ENCODE measurements around the gene UBR7.
A peak's percentile ranks its signal among the peaks of the same experiment; 100 is the strongest.
"Not testable (repeated sequence)": the region's sequence is repeated elsewhere in the genome, so short reads cannot be mapped to it uniquely, and the experiment has no call there.

The UBR7 gene

GRCh38 chr14:93199031-93199430 is 8.0 kb upstream of the UBR7 start:
- no peak for DNase-seq

DNA sequence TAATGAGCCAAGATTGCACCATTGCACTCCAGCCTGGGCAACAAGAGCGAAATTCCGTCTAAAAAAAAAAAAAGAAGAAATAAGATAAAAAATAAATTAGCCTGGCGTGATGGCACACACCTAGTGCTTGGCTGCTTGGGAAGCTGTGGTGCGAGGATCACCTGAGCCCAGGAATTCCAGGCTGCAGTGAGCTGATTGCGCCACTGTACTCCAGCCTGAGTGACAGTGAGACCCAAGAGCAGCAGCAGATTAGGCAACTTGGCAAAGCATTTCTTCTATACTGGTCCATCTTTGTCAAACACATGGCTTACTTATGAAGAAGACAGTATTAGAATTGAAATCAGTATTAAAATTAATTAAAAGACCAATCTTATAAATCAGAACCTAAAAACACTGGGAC is 6.5 kb upstream of the UBR7 start:
- DNase-seq, result no peak

GRCh38 chr14:93201155-93201704 is 5.8 kb upstream of the UBR7 start:
- no peak for DNase-seq

DNA sequence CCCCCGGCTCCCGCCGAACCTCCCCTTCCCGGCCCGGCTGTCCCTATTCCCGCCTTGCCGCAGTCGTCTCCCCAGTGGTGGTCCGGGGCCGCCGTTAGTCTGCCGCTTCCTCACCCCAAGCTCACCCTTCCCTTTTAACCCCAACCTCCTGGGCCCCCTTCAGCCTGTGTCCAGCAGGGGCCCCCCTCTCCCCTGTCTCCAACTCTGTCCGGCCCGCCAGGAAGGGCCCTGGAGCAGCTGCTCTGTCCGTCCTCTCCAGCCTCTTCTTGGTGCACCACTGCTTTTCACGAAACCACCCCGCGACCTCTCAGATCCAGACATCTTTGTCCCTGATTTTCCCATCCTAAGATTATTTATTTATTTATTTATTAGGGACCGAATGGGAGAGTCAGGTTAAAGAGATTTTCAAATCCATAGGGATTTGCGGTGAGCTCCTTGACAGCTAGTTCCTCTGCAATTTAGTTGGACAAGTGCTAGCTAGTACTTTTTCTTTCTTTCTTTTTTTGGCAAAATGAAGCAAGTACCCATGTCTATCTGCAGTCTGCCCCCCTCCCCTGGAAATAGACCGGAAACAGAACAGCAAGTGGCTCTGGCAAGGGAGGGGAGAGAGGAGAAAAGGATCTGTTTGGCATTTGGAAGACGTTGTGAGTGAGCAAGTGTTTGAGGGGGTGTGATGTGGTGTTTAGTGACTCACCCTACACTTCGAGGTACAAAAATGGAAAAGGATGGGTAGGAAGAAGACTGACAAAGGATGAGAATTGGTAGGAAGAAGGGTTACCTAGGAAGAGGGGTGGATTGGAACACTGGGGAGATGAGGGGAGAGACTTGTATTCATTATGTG is 632 bp downstream of the UBR7 start:
- DNase-seq, result peak; percentile 24

GRCh38 chr14:93212432-93212831 is 5.4 kb downstream of the UBR7 start:
- DNase-seq, result no peak

DNA sequence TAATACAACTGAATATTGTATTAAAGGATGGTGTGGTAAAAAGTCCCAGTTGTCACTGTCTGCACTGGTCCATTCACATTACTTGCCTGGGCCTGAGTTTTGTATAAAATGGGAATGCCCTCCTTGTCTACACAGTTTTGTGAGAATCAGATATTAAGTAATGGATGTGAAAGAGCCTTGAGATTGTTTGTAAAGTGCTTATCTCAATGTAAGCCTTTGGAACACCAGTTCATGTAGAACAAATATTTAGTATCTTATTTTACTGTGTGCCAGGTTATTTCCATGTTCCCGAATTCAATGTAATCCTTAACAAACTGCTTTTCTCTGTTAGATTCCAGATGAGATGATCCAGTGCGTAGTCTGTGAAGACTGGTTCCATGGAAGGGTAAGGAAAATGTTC is 7.5 kb downstream of the UBR7 start:
- DNase-seq, result no peak

- DNase-seq, result peak; percentile 20
These were observed 12.2 kb downstream of the UBR7 start for GRCh38 chr14:93219103-93219726.

- DNase-seq, result no peak
These were observed 13.5 kb downstream of the UBR7 start for GRCh38 chr14:93220509-93220908.

- DNase-seq, result no peak
These were observed 16.5 kb downstream of the UBR7 start for GRCh38 chr14:93223565-93223964.

GRCh38 chr14:93228550-93228949 is 21.5 kb downstream of the UBR7 start:
- no peak for DNase-seq

- no peak for DNase-seq
These were observed 23.5 kb downstream of the UBR7 start for GRCh38 chr14:93230539-93230938.

DNA sequence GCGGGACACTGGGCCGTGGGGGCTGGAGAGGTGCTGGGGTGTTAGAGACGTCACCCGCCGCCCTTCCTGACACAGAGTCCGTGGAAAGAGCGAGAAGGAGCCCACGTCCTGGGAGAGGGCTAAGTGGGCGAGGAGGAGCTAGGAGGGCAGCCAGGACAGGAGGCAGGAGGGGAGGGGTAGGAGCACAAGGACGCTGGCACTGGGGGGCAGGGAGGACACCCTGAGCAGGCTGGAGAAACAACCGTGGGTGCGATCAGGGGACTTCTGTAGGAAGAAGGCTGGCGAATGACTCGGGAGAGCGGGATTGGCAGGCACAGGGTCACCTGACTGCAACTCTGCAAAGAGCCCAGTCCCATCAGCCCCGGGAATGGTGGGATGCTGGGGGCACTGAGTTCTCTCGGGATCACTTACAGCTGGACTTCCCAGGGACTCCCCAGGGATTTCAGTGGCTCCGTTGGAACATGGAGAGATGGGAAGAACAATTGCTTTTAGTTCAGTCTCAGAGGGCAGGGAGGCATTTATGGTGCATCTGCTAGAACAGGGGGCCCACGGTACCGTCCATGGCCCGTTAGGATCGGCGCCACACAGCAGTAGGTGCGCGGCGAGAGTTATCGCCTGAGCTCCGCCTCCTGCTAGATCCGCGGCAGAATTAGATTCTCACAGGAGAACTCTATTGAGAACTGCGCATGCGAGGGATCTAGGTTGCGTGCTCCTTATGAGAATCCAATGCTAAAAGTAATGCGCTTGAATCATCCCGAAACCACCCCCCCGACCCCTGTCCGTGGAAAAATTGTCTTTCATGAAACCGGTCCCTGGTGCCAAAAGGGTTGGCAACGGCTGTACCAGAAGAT is 24.3 kb downstream of the UBR7 start:
- DNase-seq, result no peak

DNA sequence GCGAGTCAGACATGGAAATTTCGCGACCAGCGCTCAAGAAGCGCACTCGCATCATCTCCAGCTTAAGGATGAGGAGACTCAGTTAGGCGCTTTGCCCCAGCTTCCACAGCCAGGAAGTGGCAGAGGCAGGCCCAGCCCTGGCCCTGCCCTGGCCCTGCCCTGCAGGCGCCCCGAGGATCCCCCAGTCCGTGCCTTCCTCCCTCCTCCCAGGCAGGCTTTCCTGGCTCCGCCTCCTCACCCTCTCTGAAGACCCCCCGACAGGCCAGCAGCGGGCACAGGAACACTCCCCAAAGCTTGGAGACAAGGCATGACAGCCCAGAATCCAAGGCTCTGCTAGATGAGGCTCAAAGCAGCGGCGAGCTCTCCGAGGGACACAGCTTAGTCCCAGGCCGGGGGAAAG is 25.1 kb downstream of the UBR7 start:
- DNase-seq, result no peak

DNA sequence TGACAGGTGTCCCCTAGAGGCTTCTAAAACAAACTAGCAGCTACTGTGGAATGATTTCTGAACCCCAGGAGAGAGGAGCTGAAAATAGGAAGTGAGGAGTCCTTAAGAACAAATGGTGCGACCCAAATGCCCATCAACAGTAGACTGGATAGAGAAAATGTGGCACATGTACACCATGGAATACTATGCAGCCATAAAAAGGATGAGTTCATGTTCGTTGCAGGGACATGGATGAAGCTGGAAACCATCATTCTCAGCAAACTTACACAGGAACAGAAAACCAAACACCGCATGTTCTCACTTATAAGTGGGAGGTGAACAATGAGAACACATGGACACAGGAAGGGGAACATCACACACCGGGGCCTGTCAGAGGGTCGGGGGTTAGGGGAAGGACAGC is 26.0 kb downstream of the UBR7 start:
- DNase-seq, result not testable (repeated sequence)

DNA sequence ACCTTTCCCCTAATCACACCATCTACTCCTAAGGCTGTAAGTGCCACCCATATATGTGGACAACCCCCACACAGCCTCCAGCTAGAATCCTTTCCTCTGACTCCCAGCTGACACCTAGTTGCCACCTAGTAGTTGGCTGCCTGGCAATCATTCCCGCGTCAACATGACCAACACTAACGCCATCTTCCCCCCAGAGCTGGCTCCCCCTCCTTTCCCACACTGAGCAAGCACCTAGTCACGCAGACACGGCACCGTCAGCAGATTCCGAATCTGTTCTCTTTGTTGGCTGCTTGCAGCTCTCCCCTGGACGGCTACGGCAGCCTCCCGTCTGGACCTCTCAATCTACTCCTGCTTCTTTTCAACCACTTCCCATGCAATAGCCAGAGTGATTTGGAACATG is 27.7 kb downstream of the UBR7 start:
- no peak for DNase-seq

GRCh38 chr14:93239869-93240677 is 33.0 kb downstream of the UBR7 start:
- no peak for DNase-seq

GRCh38 chr14:93240678-93241000 is 33.6 kb downstream of the UBR7 start:
- no peak for DNase-seq

DNA sequence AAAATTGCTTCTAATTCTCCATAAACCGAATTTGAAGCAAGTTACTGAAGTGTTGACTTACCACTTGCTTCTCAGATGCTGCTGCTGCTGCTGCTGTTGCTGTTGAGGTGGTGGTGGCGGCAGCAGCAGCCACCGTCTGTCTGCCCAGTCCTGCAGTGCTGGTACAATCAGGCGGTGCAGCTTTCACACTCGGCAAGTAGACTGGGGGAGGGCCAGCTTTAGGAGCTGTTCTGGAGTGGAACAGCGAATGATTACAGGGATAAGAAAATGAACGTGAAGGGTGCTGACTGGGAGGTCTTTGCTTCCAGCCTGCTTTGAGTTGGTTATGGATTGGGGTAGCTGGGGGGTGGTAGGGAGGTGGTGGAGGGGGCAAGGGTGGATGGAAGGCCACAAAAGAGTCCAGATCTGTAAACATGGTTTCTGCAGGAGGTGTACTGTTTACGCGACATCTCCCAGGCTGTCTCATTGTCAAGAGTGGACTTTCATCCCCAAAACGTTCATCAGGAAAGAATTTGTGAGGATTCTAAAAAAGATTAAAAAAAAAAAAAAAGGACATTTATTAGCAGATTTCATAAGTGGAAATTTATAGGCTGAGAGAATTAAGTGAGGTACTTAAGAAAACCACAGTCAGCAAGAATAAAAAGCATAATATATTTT is 38.8 kb downstream of the UBR7 start:
- DNase-seq, result no peak

GRCh38 chr14:93246534-93246933 is 39.5 kb downstream of the UBR7 start:
- DNase-seq, result no peak

- DNase-seq, result no peak
These were observed 42.2 kb downstream of the UBR7 start for GRCh38 chr14:93249128-93249831.

GRCh38 chr14:93262446-93262845 is 55.4 kb downstream of the UBR7 start:
- no peak for DNase-seq

Data from stimulated activated CD4-positive, alpha-beta T cell treated with anti-CD3 and anti-CD28 coated beads, Interleukin-1b, Interleukin-23, amount 100 ng/mL, for 48 hours (primary cell).